K562 (cell line): ENCODE results near the gene TRIM2. TPM values are rescaled to one million over a fixed set of nuclear protein-coding genes. Genes with fewer than 3 reads are reported as not detected.

Source experiments
- CBX8 ChIP-seq: fragments of 200-600 bp; sonication (generic); IDR thresholded peaks from 2 replicates; pipeline ENCODE4 v1.6.1; 2012; ENCODE audit warnings: borderline replicate concordance, mixed run types, low read depth, mild to moderate bottlenecking, moderate library complexity, mixed read lengths, low read length, control low read depth, inconsistent platforms; ENCODE audit not compliant: poor library complexity, severe bottlenecking; ENCODE audit errors: extremely low read depth
- CTBP1 ChIP-seq: fragments of 450-650 bp; IDR thresholded peaks from 2 replicates; pipeline ENCODE4 v1.6.1; 2016; ENCODE audit warnings: borderline replicate concordance
- ETV5 ChIP-seq: sonication (generic); formaldehyde crosslinking; IDR thresholded peaks from 2 replicates; pipeline ENCODE4 v1.4.0; 2020; ENCODE audit warnings: low read depth, mild to moderate bottlenecking, missing genetic modification reagents
- MCM7 ChIP-seq, 2 experiments: fragments of 450-650 bp; IDR thresholded peaks; 2 replicates each; pipeline ENCODE4 v1.6.1; 2016 to 2018
- MTA1 ChIP-seq: fragments of 450-650 bp; IDR thresholded peaks from 2 replicates; pipeline ENCODE4 v1.6.1; 2017; ENCODE audit warnings: borderline replicate concordance
- MTA3 ChIP-seq: fragments of 450-650 bp; formaldehyde crosslinking; IDR thresholded peaks from 2 replicates; pipeline ENCODE4 v1.6.1; 2017; ENCODE audit warnings: mild to moderate bottlenecking, borderline replicate concordance
- ZBTB1 ChIP-seq: sonication (generic); formaldehyde crosslinking; IDR thresholded peaks from 2 replicates; pipeline ENCODE4 v1.8.1; 2023; ENCODE audit warnings: missing genetic modification reagents, low read depth, mild to moderate bottlenecking, borderline replicate concordance
- ZNF212 ChIP-seq: fragments of 450-650 bp; formaldehyde crosslinking; IDR thresholded peaks from 2 replicates; pipeline ENCODE4 v1.4.0; 2020; ENCODE audit warnings: mild to moderate bottlenecking
- polyA plus RNA-seq, 8 experiments: library from polyadenylated mRNA; depleted of rRNA in 4 of 8; stranded (reverse) in 5 of 8; unstranded in 3 of 8; fragments of >200 nt; fragmentation: Nextera tagmentation in 2 of 8; fragmentation: Illumina TruSeq in 1 of 8; extraction: Ambion mirVana in 2 of 8; extraction: Trizol in 1 of 8; gene quantifications; 2 replicates each; pipeline versions ENCODE4 v1.2.1 to v1.2.3, GENCODE V29; 2011 to 2014; ENCODE audit warnings: inconsistent platforms in 1 of 8, missing spikeins in 1 of 8
- total RNA-seq, 7 experiments: library from RNA; depleted of rRNA in 6 of 7; stranded (reverse); fragments of >200 nt in 6 of 7; fragmentation: Illumina TruSeq in 2 of 7; extraction: Trizol in 2 of 7; gene quantifications; 2 replicates each; pipeline versions ENCODE4 v1.2.1 to v1.2.3, GENCODE V29; 2011 to 2021; ENCODE audit warnings: low replicate concordance in 1 of 7
- TF ChIP-seq, protein P1 (sequence below): fragments of 250-450 bp; sonication (Bioruptor Pico); IDR thresholded peaks from 2 replicates; pipeline ENCODE4 v1.5.0; 2021; ENCODE audit warnings: mild to moderate bottlenecking, borderline replicate concordance
- TF ChIP-seq, protein P2 (sequence below): sonication (generic); formaldehyde crosslinking; IDR thresholded peaks from 2 replicates; pipeline ENCODE4 v1.8.0; 2022; ENCODE audit warnings: missing genetic modification reagents, mild to moderate bottlenecking, borderline replicate concordance
- TF ChIP-seq, protein P3 (sequence below): sonication (generic); formaldehyde crosslinking; IDR thresholded peaks from 2 replicates; pipeline ENCODE4 v1.8.0; 2023; ENCODE audit warnings: missing genetic modification reagents, mild to moderate bottlenecking, borderline replicate concordance
- TF ChIP-seq, protein P4 (sequence below): sonication (generic); formaldehyde crosslinking; IDR thresholded peaks from 2 replicates; pipeline ENCODE4 v1.8.1; 2023; ENCODE audit warnings: mild to moderate bottlenecking, missing genetic modification reagents

TRIM2 gene
- total and polyA plus RNA-seq, 9 of the 15 experiments (the other 6 are each of a cell fraction or from before 2014, with no cell fraction given): 0.01 to 0.41 (median 0.13) TPM; not detected in 1

DNA sequence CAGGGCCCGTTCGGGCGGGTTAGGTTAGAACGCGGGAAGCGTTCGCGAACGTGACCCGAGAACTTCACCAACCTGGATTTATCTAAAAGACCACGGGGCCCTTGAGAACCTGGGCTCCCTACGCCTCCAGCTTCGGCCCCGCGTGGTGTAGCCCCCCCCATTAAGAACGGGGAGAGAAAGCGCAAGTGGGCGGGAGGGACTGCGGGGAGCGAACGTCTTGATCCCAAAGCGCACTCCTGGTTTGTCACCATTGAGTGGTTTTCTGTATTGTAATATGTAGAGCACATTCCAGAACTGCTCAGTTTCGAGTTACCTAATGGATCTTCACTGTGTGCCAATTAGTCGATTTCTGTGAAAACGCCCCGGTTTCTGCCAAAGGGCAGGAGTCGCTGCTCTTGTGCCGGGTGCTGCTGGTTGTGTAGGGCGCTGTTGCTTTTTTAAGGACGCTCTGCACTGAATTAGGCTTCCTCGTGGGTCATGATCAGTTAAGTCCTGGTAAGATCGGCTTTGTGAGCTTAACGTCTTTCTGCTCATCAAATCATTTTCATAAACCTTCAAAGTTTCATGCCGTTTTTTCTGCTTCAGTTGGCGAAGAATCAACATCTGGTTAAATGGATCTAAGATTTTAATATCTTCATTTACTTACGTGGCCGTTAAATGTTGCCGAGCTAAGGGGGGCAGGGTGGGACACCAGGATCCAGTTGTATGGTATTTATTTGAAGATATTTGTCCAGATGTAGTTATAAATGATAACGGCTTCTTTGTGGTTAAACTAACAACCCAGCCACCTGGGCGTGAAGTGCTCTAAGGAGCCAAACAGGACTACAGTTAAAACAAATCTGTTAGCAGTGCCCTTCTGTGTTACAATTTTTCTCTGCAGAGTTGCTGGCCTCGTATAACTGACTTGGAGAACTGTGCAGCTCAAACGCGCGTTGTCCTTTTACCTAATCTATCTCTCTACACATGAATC is 141.1 kb downstream of the TRIM2 start (continued):
- TF ChIP-seq, protein P1, sequence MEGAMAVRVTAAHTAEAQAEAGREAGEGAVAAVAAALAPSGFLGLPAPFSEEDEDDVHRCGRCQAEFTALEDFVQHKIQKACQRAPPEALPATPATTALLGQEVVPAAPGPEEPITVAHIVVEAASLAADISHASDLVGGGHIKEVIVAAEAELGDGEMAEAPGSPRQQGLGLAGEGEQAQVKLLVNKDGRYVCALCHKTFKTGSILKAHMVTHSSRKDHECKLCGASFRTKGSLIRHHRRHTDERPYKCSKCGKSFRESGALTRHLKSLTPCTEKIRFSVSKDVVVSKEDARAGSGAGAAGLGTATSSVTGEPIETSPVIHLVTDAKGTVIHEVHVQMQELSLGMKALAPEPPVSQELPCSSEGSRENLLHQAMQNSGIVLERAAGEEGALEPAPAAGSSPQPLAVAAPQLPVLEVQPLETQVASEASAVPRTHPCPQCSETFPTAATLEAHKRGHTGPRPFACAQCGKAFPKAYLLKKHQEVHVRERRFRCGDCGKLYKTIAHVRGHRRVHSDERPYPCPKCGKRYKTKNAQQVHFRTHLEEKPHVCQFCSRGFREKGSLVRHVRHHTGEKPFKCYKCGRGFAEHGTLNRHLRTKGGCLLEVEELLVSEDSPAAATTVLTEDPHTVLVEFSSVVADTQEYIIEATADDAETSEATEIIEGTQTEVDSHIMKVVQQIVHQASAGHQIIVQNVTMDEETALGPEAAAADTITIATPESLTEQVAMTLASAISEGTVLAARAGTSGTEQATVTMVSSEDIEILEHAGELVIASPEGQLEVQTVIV: no peak
- no peak for TF ChIP-seq CTBP1
- 0 out of 2 replicates have a peak, but pooled peaks have one; percentile 43 for TF ChIP-seq ETV5
- no peak for TF ChIP-seq ZNF212 (CRISPR knock-in tag)
- TF ChIP-seq MTA3: no peak
- no peak for TF ChIP-seq MCM7 (IDR thresholded peaks at IDR 0.05)
- peak; percentile 17; the same call in 1 of the 2 replicates for TF ChIP-seq ZBTB1 (CRISPR knock-in tag)
- TF ChIP-seq, protein P2, sequence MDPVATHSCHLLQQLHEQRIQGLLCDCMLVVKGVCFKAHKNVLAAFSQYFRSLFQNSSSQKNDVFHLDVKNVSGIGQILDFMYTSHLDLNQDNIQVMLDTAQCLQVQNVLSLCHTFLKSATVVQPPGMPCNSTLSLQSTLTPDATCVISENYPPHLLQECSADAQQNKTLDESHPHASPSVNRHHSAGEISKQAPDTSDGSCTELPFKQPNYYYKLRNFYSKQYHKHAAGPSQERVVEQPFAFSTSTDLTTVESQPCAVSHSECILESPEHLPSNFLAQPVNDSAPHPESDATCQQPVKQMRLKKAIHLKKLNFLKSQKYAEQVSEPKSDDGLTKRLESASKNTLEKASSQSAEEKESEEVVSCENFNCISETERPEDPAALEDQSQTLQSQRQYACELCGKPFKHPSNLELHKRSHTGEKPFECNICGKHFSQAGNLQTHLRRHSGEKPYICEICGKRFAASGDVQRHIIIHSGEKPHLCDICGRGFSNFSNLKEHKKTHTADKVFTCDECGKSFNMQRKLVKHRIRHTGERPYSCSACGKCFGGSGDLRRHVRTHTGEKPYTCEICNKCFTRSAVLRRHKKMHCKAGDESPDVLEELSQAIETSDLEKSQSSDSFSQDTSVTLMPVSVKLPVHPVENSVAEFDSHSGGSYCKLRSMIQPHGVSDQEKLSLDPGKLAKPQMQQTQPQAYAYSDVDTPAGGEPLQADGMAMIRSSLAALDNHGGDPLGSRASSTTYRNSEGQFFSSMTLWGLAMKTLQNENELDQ (CRISPR knock-in tag): no peak
- no peak for TF ChIP-seq CBX8
- TF ChIP-seq, protein P3, sequence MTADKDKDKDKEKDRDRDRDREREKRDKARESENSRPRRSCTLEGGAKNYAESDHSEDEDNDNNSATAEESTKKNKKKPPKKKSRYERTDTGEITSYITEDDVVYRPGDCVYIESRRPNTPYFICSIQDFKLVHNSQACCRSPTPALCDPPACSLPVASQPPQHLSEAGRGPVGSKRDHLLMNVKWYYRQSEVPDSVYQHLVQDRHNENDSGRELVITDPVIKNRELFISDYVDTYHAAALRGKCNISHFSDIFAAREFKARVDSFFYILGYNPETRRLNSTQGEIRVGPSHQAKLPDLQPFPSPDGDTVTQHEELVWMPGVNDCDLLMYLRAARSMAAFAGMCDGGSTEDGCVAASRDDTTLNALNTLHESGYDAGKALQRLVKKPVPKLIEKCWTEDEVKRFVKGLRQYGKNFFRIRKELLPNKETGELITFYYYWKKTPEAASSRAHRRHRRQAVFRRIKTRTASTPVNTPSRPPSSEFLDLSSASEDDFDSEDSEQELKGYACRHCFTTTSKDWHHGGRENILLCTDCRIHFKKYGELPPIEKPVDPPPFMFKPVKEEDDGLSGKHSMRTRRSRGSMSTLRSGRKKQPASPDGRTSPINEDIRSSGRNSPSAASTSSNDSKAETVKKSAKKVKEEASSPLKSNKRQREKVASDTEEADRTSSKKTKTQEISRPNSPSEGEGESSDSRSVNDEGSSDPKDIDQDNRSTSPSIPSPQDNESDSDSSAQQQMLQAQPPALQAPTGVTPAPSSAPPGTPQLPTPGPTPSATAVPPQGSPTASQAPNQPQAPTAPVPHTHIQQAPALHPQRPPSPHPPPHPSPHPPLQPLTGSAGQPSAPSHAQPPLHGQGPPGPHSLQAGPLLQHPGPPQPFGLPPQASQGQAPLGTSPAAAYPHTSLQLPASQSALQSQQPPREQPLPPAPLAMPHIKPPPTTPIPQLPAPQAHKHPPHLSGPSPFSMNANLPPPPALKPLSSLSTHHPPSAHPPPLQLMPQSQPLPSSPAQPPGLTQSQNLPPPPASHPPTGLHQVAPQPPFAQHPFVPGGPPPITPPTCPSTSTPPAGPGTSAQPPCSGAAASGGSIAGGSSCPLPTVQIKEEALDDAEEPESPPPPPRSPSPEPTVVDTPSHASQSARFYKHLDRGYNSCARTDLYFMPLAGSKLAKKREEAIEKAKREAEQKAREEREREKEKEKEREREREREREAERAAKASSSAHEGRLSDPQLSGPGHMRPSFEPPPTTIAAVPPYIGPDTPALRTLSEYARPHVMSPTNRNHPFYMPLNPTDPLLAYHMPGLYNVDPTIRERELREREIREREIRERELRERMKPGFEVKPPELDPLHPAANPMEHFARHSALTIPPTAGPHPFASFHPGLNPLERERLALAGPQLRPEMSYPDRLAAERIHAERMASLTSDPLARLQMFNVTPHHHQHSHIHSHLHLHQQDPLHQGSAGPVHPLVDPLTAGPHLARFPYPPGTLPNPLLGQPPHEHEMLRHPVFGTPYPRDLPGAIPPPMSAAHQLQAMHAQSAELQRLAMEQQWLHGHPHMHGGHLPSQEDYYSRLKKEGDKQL (CRISPR knock-in tag): 0 out of 2 replicates have a peak, but pooled peaks have one; percentile 12
- TF ChIP-seq MTA1: no peak
- TF ChIP-seq, protein P4, sequence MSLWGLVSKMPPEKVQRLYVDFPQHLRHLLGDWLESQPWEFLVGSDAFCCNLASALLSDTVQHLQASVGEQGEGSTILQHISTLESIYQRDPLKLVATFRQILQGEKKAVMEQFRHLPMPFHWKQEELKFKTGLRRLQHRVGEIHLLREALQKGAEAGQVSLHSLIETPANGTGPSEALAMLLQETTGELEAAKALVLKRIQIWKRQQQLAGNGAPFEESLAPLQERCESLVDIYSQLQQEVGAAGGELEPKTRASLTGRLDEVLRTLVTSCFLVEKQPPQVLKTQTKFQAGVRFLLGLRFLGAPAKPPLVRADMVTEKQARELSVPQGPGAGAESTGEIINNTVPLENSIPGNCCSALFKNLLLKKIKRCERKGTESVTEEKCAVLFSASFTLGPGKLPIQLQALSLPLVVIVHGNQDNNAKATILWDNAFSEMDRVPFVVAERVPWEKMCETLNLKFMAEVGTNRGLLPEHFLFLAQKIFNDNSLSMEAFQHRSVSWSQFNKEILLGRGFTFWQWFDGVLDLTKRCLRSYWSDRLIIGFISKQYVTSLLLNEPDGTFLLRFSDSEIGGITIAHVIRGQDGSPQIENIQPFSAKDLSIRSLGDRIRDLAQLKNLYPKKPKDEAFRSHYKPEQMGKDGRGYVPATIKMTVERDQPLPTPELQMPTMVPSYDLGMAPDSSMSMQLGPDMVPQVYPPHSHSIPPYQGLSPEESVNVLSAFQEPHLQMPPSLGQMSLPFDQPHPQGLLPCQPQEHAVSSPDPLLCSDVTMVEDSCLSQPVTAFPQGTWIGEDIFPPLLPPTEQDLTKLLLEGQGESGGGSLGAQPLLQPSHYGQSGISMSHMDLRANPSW (CRISPR knock-in tag): no peak
